ENCODE results near the gene TAF5L.

DNA sequence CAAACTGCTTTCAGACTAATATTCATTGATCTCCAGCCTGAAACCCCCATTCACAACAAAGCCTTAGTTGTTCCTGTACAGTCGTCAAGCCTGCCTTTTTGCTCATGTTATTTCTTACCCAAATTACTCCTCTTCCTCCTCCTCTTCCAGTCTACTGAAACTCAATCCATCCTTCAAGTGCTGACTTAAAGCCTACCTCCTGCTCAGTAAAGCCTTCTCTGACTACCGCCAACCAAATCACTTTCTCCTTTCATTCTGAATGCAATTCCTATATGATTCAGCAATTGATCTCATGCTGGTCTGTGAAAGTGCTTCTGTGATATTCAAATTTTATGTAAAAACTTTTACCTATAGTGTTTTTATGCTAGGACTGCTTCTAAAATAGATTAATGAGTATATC is 18.6 kb downstream of the TAF5L start:
- no peak for TF ChIP-seq CTCF (IDR thresholded peaks at IDR 0.05; ENCODE audit: poor library complexity)
- TF ChIP-seq EZH2phosphoT487 (IDR thresholded peaks at IDR 0.05; ENCODE audit: low read depth, severe bottlenecking, unreplicated experiment), result no peak
- no peak for TF ChIP-seq EZH2 (IDR thresholded peaks at IDR 0.05; ENCODE audit: borderline replicate concordance)

Measured in hepatocyte (in vitro differentiated cells).